ENCODE results near the gene CCDC57. TPM values are rescaled to one million over a fixed set of nuclear protein-coding genes. Genes with fewer than 3 reads are reported as not detected.

The CCDC57 gene
- total and polyA plus RNA-seq, 2 of the 8 experiments (the other 6 are each of a cell fraction or from before 2014, with no cell fraction given), result 8.4 to 12.9 TPM

- 91 to 100% methylated on average over 1 to 28 of the region's 28 CpGs for WGBS, 2 experiments (ENCODE audit: extremely low coverage in 1 of 2, insufficient coverage in 1 of 2, insufficient read length in 1 of 2, insufficient replicate concordance in 2 of 2, low coverage in 1 of 2, low lambda C conversion rate in 2 of 2, missing lambda C conversion rate in 1 of 2)
- no peak for DNase-seq (ENCODE audit: low read depth in 1 of 2, low spot score in 2 of 2)
- Histone ChIP-seq H3K27me3 (replicated peaks in 1 of 4; ENCODE audit: control insufficient read depth in 3 of 4, extremely low read depth in 1 of 4, insufficient read depth in 3 of 4, low read length in 3 of 4) (no peaks in the 10 kb centered on the region), H3K4ac (replicated peaks; ENCODE audit: insufficient read length, low read depth, low read length) (no peak overlapping the region), H4K20me1 (replicated peaks in 1 of 2; ENCODE audit: control insufficient read depth in 1 of 2, insufficient read depth in 2 of 2, low read length in 2 of 2) (no peaks in the 10 kb centered on the region), H3K23ac (ENCODE audit: insufficient read length) (no peak overlapping the region), H2BK5ac (ENCODE audit: low read depth, low read length) (no peak overlapping the region), H3K9ac (replicated peaks in 1 of 4; ENCODE audit: extremely low read depth in 1 of 4, low read depth in 3 of 4, low read length in 3 of 4) (no peak overlapping the region), H2BK20ac (ENCODE audit: low read length) (no peak overlapping the region), H3K4me1 (replicated peaks in 1 of 4; ENCODE audit: control insufficient read depth in 3 of 4, insufficient read depth in 4 of 4, low read length in 3 of 4) (no peaks in the 10 kb centered on the region), H3K79me1 (ENCODE audit: low read depth, low read length) (no peaks in the 10 kb centered on the region), H2AK5ac (ENCODE audit: low read depth, low read length) (no peak overlapping the region), H4K91ac (replicated peaks; ENCODE audit: insufficient read length, low read length) (no peak overlapping the region), H3K18ac (ENCODE audit: extremely low read depth, low read length) (no peak overlapping the region), H4K5ac (ENCODE audit: insufficient read length, low read depth, low read length) (no peak overlapping the region), H3K4me3 (ENCODE audit: extremely low read depth in 1 of 4, insufficient read depth in 2 of 4, low read depth in 3 of 4, low read length in 4 of 4) (no peak overlapping the region), H3K79me2 (ENCODE audit: control insufficient read depth in 1 of 2, insufficient read depth in 2 of 2, low read length in 2 of 2) (no peaks in the 10 kb centered on the region), H2BK15ac (ENCODE audit: low read length) (no peak overlapping the region), H3K14ac (ENCODE audit: insufficient read length) (no peak overlapping the region), H3K4me2 (ENCODE audit: insufficient read depth in 1 of 2, low read depth in 2 of 2, low read length in 2 of 2) (no peak overlapping the region), H3K56ac (replicated peaks; ENCODE audit: insufficient read length, low read depth, low read length) (no peak overlapping the region), H2BK12ac (ENCODE audit: low read depth, low read length) (no peak overlapping the region), H2BK120ac (replicated peaks; ENCODE audit: low read depth, low read length) (no peak overlapping the region), H4K8ac (ENCODE audit: extremely low read depth, insufficient read depth, low read length) (no peak overlapping the region), H3K36me3 (ENCODE audit: control insufficient read depth in 2 of 4, insufficient read depth in 4 of 4, low read length in 3 of 4) (no peaks in the 10 kb centered on the region), H3K9me3 (ENCODE audit: insufficient read depth in 2 of 2, low read depth in 1 of 2, low read length in 1 of 2) (no peaks in the 10 kb centered on the region), H3K27ac (ENCODE audit: low read depth, low read length) (no peak overlapping the region), H3K23me2 (ENCODE audit: low read depth, low read length) (no peaks in the 10 kb centered on the region), H2AFZ (ENCODE audit: low read length) (no peak overlapping the region)
- FAIRE-seq, result no peak
- no peak for TF ChIP-seq KDM5A (IDR thresholded peaks at IDR 0.05; ENCODE audit: low read length)
- ChIA-PET CTCF (ENCODE audit: partially characterized antibody) (interaction anchor here (0.6 to 1.7 kb wide), 3 partner anchors 14 to 31 kb away, joined by 3 to 4 read pairs (median 3); no protein-coding TSS in a partner anchor), POLR2A (ENCODE audit: partially characterized antibody) (no interaction called here)
Observed at GRCh38 chr17:82138511-82138992, 74.1 kb downstream of the CCDC57 start.
